ENCODE results near the gene LILRA5. TPM values are rescaled to one million over a fixed set of nuclear protein-coding genes. Genes with fewer than 3 reads are reported as not detected.
"Not testable (repeated sequence)": the region's sequence is repeated elsewhere in the genome, so short reads cannot be mapped to it uniquely, and the experiment has no call there.

The LILRA5 gene
- total RNA-seq (1.5 TPM), polyA plus RNA-seq (9.2 TPM)
- long read RNA-seq, donor 1, result 0 reads
- long read RNA-seq, donor 2, partial matches to known transcripts, result 0 of 1 reads
- long read RNA-seq, donor 2, other reads (novel, unspliced or antisense), result 0 of 1 reads
- long read RNA-seq, donor 3, partial matches to known transcripts, result 0 of 1 reads
- long read RNA-seq, donor 3, other reads (novel, unspliced or antisense), result 0 of 1 reads
- long read RNA-seq, donor 4, result 0 reads
- long read RNA-seq, donor 5, result 0 reads
- long read RNA-seq, donor 6, result 0 reads
- long read RNA-seq, donor 7, result 0 reads
- long read RNA-seq, donor 8, result 0 reads
- long read RNA-seq, donor 9, result 0 reads
- long read RNA-seq, donor 10, result 0 reads

GRCh38 chr19:54312436-54313377 is at the start of gene LILRA5:
Gene LILRA5, minus strand, starts transcription at chr19:54313166. Its CDS starts 147 bp downstream, at chr19:54313019.
- H3K4me1 ChIP-seq (ENCODE audit: control insufficient read depth in 2 of 2, insufficient read depth in 2 of 2, low read length in 2 of 2), result peaks cover 0 to 5% of the 10 kb centered on the region in 2 donors
- peaks cover 0 to 26% of the 10 kb centered on the region in 2 donors for H3K27me3 ChIP-seq (ENCODE audit: control insufficient read depth in 2 of 2, insufficient read depth in 1 of 2, low read length in 1 of 2)
- no peaks in the 10 kb centered on the region for H3K36me3 ChIP-seq (ENCODE audit: control insufficient read depth in 2 of 2, insufficient read depth in 2 of 2, low read length in 1 of 2)
- 27% methylated on average over 13 of the region's 13 CpGs for WGBS
- DNase-seq (ENCODE audit: low read depth in 6 of 9, low spot score in 9 of 9), result no peak
- H3K27ac ChIP-seq (ENCODE audit: low read depth in 1 of 2, low read length in 1 of 2), result no peak within 1 kb of the TSS
- H3K4me3 ChIP-seq (ENCODE audit: low read length in 2 of 2), result no peak within 1 kb of the TSS
- H3K9me3 ChIP-seq (ENCODE audit: control insufficient read depth in 2 of 2, insufficient read depth in 1 of 2, low read length in 1 of 2), result no peaks in the 10 kb centered on the region

- Histone ChIP-seq H3K27ac (ENCODE audit: low read depth in 1 of 2, low read length in 1 of 2) (peak overlapping the region in 1 of 2 donors; percentile 17), H3K4me1 (ENCODE audit: control insufficient read depth in 2 of 2, insufficient read depth in 2 of 2, low read length in 2 of 2) (peaks cover 7 to 32% of the 10 kb centered on the region in 2 donors), H3K4me3 (ENCODE audit: low read length in 2 of 2) (peak overlapping the region in 1 of 2 donors; percentile 30), H3K36me3 (ENCODE audit: control insufficient read depth in 2 of 2, insufficient read depth in 2 of 2, low read length in 1 of 2) (peaks cover 28 to 31% of the 10 kb centered on the region in 2 donors)
- H3K9me3 ChIP-seq (ENCODE audit: control insufficient read depth in 2 of 2, insufficient read depth in 1 of 2, low read length in 1 of 2); H3K27me3 ChIP-seq (ENCODE audit: control insufficient read depth in 2 of 2, insufficient read depth in 1 of 2, low read length in 1 of 2); DNase-seq (ENCODE audit: low read depth in 6 of 9, low spot score in 9 of 9): not testable (repeated sequence)
- 36% methylated on average over 6 of the region's 10 CpGs for WGBS
Observed at GRCh38 chr19:54361680-54362422, 48.9 kb upstream of the LILRA5 start.

- H3K27ac ChIP-seq (ENCODE audit: low read depth in 1 of 2, low read length in 1 of 2); H3K4me3 ChIP-seq (ENCODE audit: low read length in 2 of 2): not testable (repeated sequence)
- peaks cover 7 to 24% of the 10 kb centered on the region in 2 donors for H3K4me1 ChIP-seq (ENCODE audit: control insufficient read depth in 2 of 2, insufficient read depth in 2 of 2, low read length in 2 of 2)
Observed at GRCh38 chr19:54359149-54359820, 46.3 kb upstream of the LILRA5 start.

GRCh38 chr19:54357381-54357780 is 44.4 kb upstream of the LILRA5 start:
- Histone ChIP-seq H3K27me3 (ENCODE audit: control insufficient read depth in 2 of 2, insufficient read depth in 1 of 2, low read length in 1 of 2) (no peaks in the 10 kb centered on the region), H3K9me3 (ENCODE audit: control insufficient read depth in 2 of 2, insufficient read depth in 1 of 2, low read length in 1 of 2) (no peaks in the 10 kb centered on the region), H3K4me3 (ENCODE audit: low read length in 2 of 2) (no peak overlapping the region), H3K4me1 (ENCODE audit: control insufficient read depth in 2 of 2, insufficient read depth in 2 of 2, low read length in 2 of 2) (peaks cover 7 to 14% of the 10 kb centered on the region in 2 donors), H3K36me3 (ENCODE audit: control insufficient read depth in 2 of 2, insufficient read depth in 2 of 2, low read length in 1 of 2) (peaks cover 47 to 49% of the 10 kb centered on the region in 2 donors), H3K27ac (ENCODE audit: low read depth in 1 of 2, low read length in 1 of 2) (no peak overlapping the region)
- WGBS, result 96% methylated on average over 16 of the region's 16 CpGs
- DNase-seq (ENCODE audit: low read depth in 6 of 9, low spot score in 9 of 9), result no peak

More at GRCh38 chr19:54359149-54359820, 46.3 kb upstream of the LILRA5 start:
- H3K27me3 ChIP-seq (ENCODE audit: control insufficient read depth in 2 of 2, insufficient read depth in 1 of 2, low read length in 1 of 2); H3K9me3 ChIP-seq (ENCODE audit: control insufficient read depth in 2 of 2, insufficient read depth in 1 of 2, low read length in 1 of 2); DNase-seq (ENCODE audit: low read depth in 6 of 9, low spot score in 9 of 9): not testable (repeated sequence)
- 33% methylated on average over 14 of the region's 21 CpGs for WGBS
- peaks cover 48 to 52% of the 10 kb centered on the region in 2 donors for H3K36me3 ChIP-seq (ENCODE audit: control insufficient read depth in 2 of 2, insufficient read depth in 2 of 2, low read length in 1 of 2)

- H3K4me3 ChIP-seq (ENCODE audit: low read length in 2 of 2), result no peak overlapping the region
- no peaks in the 10 kb centered on the region for H3K9me3 ChIP-seq (ENCODE audit: control insufficient read depth in 2 of 2, insufficient read depth in 1 of 2, low read length in 1 of 2)
- peaks cover 44 to 49% of the 10 kb centered on the region in 2 donors for H3K36me3 ChIP-seq (ENCODE audit: control insufficient read depth in 2 of 2, insufficient read depth in 2 of 2, low read length in 1 of 2)
- WGBS, result 94% methylated on average over 12 of the region's 12 CpGs
- no peaks in the 10 kb centered on the region for H3K27me3 ChIP-seq (ENCODE audit: control insufficient read depth in 2 of 2, insufficient read depth in 1 of 2, low read length in 1 of 2)
- peaks cover 5 to 23% of the 10 kb centered on the region in 2 donors for H3K4me1 ChIP-seq (ENCODE audit: control insufficient read depth in 2 of 2, insufficient read depth in 2 of 2, low read length in 2 of 2)
- H3K27ac ChIP-seq (ENCODE audit: low read depth in 1 of 2, low read length in 1 of 2), result no peak overlapping the region
- DNase-seq (ENCODE audit: low read depth in 6 of 9, low spot score in 9 of 9), result no peak
Observed at GRCh38 chr19:54356444-54357056, 43.6 kb upstream of the LILRA5 start.

- no peak for DNase-seq (ENCODE audit: low read depth in 6 of 9, low spot score in 9 of 9)
- H3K9me3 ChIP-seq (ENCODE audit: control insufficient read depth in 2 of 2, insufficient read depth in 1 of 2, low read length in 1 of 2), result no peaks in the 10 kb centered on the region
- no peaks in the 10 kb centered on the region for H3K27me3 ChIP-seq (ENCODE audit: control insufficient read depth in 2 of 2, insufficient read depth in 1 of 2, low read length in 1 of 2)
- peaks cover 2 to 20% of the 10 kb centered on the region in 2 donors for H3K4me1 ChIP-seq (ENCODE audit: control insufficient read depth in 2 of 2, insufficient read depth in 2 of 2, low read length in 2 of 2)
- no peak overlapping the region for H3K4me3 ChIP-seq (ENCODE audit: low read length in 2 of 2)
- H3K36me3 ChIP-seq (ENCODE audit: control insufficient read depth in 2 of 2, insufficient read depth in 2 of 2, low read length in 1 of 2), result peaks cover 40 to 44% of the 10 kb centered on the region in 2 donors
- 95% methylated on average over 14 of the region's 14 CpGs for WGBS
- peak overlapping the region in 1 of 2 donors; percentile 33 for H3K27ac ChIP-seq (ENCODE audit: low read depth in 1 of 2, low read length in 1 of 2)
Observed at GRCh38 chr19:54355675-54356074, 42.7 kb upstream of the LILRA5 start.

GRCh38 chr19:54354761-54355160 is 41.8 kb upstream of the LILRA5 start:
- Histone ChIP-seq H3K27me3 (ENCODE audit: control insufficient read depth in 2 of 2, insufficient read depth in 1 of 2, low read length in 1 of 2) (no peaks in the 10 kb centered on the region), H3K4me3 (ENCODE audit: low read length in 2 of 2) (no peak overlapping the region), H3K4me1 (ENCODE audit: control insufficient read depth in 2 of 2, insufficient read depth in 2 of 2, low read length in 2 of 2) (peaks cover 0 to 16% of the 10 kb centered on the region in 2 donors), H3K9me3 (ENCODE audit: control insufficient read depth in 2 of 2, insufficient read depth in 1 of 2, low read length in 1 of 2) (no peaks in the 10 kb centered on the region), H3K36me3 (ENCODE audit: control insufficient read depth in 2 of 2, insufficient read depth in 2 of 2, low read length in 1 of 2) (peaks cover 38 to 39% of the 10 kb centered on the region in 2 donors), H3K27ac (ENCODE audit: low read depth in 1 of 2, low read length in 1 of 2) (peak overlapping the region in 1 of 2 donors; percentile 26)
- 87% methylated on average over 3 of the region's 3 CpGs for WGBS
- DNase-seq (ENCODE audit: low read depth in 6 of 9, low spot score in 9 of 9), result no peak

- DNase-seq (ENCODE audit: low read depth in 6 of 9, low spot score in 9 of 9), result no peak
- WGBS, result 84% methylated on average over 3 of the region's 3 CpGs
- no peak overlapping the region for H3K4me3 ChIP-seq (ENCODE audit: low read length in 2 of 2)
Observed at GRCh38 chr19:54352546-54352945, 39.6 kb upstream of the LILRA5 start.

More at GRCh38 chr19:54352546-54352945, 39.6 kb upstream of the LILRA5 start:
- Histone ChIP-seq H3K27ac (ENCODE audit: low read depth in 1 of 2, low read length in 1 of 2) (peak overlapping the region in 1 of 2 donors; percentile 14), H3K4me1 (ENCODE audit: control insufficient read depth in 2 of 2, insufficient read depth in 2 of 2, low read length in 2 of 2) (peaks cover 0 to 16% of the 10 kb centered on the region in 2 donors), H3K36me3 (ENCODE audit: control insufficient read depth in 2 of 2, insufficient read depth in 2 of 2, low read length in 1 of 2) (peaks cover 37% of the 10 kb centered on the region in 2 donors), H3K27me3 (ENCODE audit: control insufficient read depth in 2 of 2, insufficient read depth in 1 of 2, low read length in 1 of 2) (no peaks in the 10 kb centered on the region), H3K9me3 (ENCODE audit: control insufficient read depth in 2 of 2, insufficient read depth in 1 of 2, low read length in 1 of 2) (no peaks in the 10 kb centered on the region)
